Thymus (tissue), 14 donors: ENCODE results near the gene BMPR1A. TPM values are rescaled to one million over a fixed set of nuclear protein-coding genes. Genes with fewer than 3 reads are reported as not detected.
A peak's percentile ranks its signal among the peaks of the same experiment; 100 is the strongest.

Experiments
- DNase-seq, 9 donors: peaks; one replicate each; pipeline ENCODE4 v3.0.0-alpha.2; 2013; ENCODE audit warnings: low spot score in 9 of 9, low read depth in 6 of 9, missing footprints in 1 of 9
- H3K27ac ChIP-seq, 2 donors: one replicate each; pipeline ENCODE4 v1.5.1; 2013; ENCODE audit warnings: control low read depth in 1 of 2, low read depth in 1 of 2, low read length in 1 of 2, mild to moderate bottlenecking in 1 of 2, moderate library complexity in 1 of 2
- H3K27me3 ChIP-seq, 2 donors: one replicate each; pipeline ENCODE4 v1.5.1; 2013; ENCODE audit warnings: low read length in 1 of 2; ENCODE audit not compliant: control insufficient read depth in 2 of 2, insufficient read depth in 1 of 2
- H3K36me3 ChIP-seq, 2 donors: one replicate each; pipeline ENCODE4 v1.5.1; 2013; ENCODE audit warnings: low read length in 1 of 2, mild to moderate bottlenecking in 1 of 2, moderate library complexity in 1 of 2; ENCODE audit not compliant: control insufficient read depth in 2 of 2, insufficient read depth in 2 of 2
- H3K4me1 ChIP-seq, 2 donors: one replicate each; pipeline ENCODE4 v1.5.1; 2013; ENCODE audit warnings: low read length in 2 of 2; ENCODE audit not compliant: control insufficient read depth in 2 of 2, insufficient read depth in 2 of 2
- H3K4me3 ChIP-seq, 2 donors: one replicate each; pipeline ENCODE4 v1.5.1; 2013; ENCODE audit warnings: low read length in 2 of 2, control low read depth in 1 of 2, mild to moderate bottlenecking in 1 of 2
- H3K9me3 ChIP-seq, 2 donors: one replicate each; pipeline ENCODE4 v1.5.1; 2013; ENCODE audit warnings: low read length in 1 of 2, mild to moderate bottlenecking in 1 of 2; ENCODE audit not compliant: control insufficient read depth in 2 of 2, insufficient read depth in 1 of 2
- WGBS: extraction: QIAGEN DNeasy Blood & Tissue Kit; methylation state at CpG from one replicate; pipeline ENCODE4 v1.1.7; 2013; 5-methylcytosine and 5-hydroxymethylcytosine counted together
- long read RNA-seq, 10 donors: transcript quantifications; one replicate each; lab custom pipeline, GENCODE V29; 2026
- polyA plus RNA-seq: library from polyadenylated mRNA; stranded (reverse); fragments of 200-250 nt; gene quantifications from one replicate; pipeline ENCODE4 v1.2.3, GENCODE V29; 2013
- total RNA-seq: library from RNA; stranded (reverse); fragments of 120-200 nt; gene quantifications from one replicate; pipeline ENCODE4 v1.2.4, GENCODE V29; 2013
- donor health status: healthy.

BMPR1A gene
- total RNA-seq (10.4 TPM), polyA plus RNA-seq (5.5 TPM)
- long read RNA-seq, donor 1, result 0 reads
- long read RNA-seq, donor 2, result 0 reads
- long read RNA-seq, donor 3, result 0 reads
- long read RNA-seq, donor 4, result 0 reads
- long read RNA-seq, donor 5, partial matches to known transcripts, result 11 of 11 reads
- long read RNA-seq, donor 5, other reads (novel, unspliced or antisense), result 0 of 11 reads
- long read RNA-seq, donor 6, result 0 reads
- long read RNA-seq, donor 7, full-length matches to known transcripts, result 2 of 2 reads
- long read RNA-seq, donor 7, partial matches to known transcripts, result 0 of 2 reads
- long read RNA-seq, donor 7, other reads (novel, unspliced or antisense), result 0 of 2 reads
- long read RNA-seq, donor 8, full-length matches to known transcripts, result 1 of 1 reads
- long read RNA-seq, donor 8, partial matches to known transcripts, result 0 of 1 reads
- long read RNA-seq, donor 8, other reads (novel, unspliced or antisense), result 0 of 1 reads
- long read RNA-seq, donor 9, full-length matches to known transcripts, result 1 of 1 reads
- long read RNA-seq, donor 9, partial matches to known transcripts, result 0 of 1 reads
- long read RNA-seq, donor 9, other reads (novel, unspliced or antisense), result 0 of 1 reads
- long read RNA-seq, donor 10, result 0 reads

DNA sequence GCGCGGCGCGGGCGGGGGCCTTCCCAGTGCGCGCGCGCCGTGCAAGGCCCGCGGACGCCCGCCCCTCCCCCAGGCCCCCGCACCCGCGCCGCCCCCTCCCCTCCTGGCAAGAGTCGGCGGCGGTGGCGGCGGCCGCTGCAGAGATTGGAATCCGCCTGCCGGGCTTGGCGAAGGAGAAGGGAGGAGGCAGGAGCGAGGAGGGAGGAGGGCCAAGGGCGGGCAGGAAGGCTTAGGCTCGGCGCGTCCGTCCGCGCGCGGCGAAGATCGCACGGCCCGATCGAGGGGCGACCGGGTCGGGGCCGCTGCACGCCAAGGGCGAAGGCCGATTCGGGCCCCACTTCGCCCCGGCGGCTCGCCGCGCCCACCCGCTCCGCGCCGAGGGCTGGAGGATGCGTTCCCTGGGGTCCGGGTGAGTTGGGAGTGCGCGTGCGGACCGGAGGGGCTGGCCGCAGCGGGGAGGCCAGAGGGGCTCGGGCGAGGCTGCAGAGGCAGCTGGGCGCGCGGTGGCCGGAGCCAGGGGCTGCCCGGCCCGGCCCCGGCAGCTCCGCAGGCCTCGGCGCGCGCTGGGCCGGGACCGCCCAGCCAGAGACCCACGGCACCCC is at the start of gene BMPR1A:
Gene BMPR1A (plus strand): TSS at position 109 of the 602 bp plus-strand sequence. CDS start 119,400 bp downstream, outside the sequence.
- WGBS, result under 1% methylated on average over 85 of the region's 85 CpGs
- no peaks in the 10 kb centered on the region for H3K36me3 ChIP-seq
- peak within 1 kb of the TSS; percentile 41 to 72 for H3K4me3 ChIP-seq
- H3K9me3 ChIP-seq, result no peaks in the 10 kb centered on the region
- peak within 1 kb of the TSS; percentile 28 to 67 for H3K27ac ChIP-seq
- H3K4me1 ChIP-seq, result peaks cover 6 to 11% of the 10 kb centered on the region in 2 donors
- peak in 2 of 9 donors; percentile 5 to 16 for DNase-seq
- H3K27me3 ChIP-seq, result peaks cover 45 to 83% of the 10 kb centered on the region in 2 donors

DNA sequence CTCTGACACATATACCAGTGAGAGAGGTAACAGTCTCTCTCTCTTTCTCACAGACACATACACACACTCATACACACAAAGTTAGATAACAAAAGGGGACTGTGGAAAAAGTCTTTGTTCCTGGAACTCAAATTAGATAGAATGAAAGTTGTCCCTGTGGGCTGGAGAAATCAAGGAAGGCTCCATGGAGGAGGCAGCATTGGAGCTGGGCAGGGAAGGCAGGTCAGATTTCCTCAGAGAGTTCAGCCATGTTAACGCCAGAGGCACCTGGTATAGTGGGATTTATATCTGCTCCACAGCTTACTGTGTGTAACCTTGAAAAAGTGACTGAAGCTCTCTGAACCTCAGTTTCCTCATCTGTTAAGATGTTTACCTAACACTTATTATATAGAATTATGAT is 49.4 kb upstream of the BMPR1A start:
- no peak overlapping the region for H3K27ac ChIP-seq
- no peak overlapping the region for H3K4me3 ChIP-seq
- no peaks in the 10 kb centered on the region for H3K36me3 ChIP-seq
- peaks cover 0 to 10% of the 10 kb centered on the region in 2 donors for H3K27me3 ChIP-seq
- no peak for DNase-seq
- WGBS, result 97% methylated on average over 1 of the region's 1 CpG
- H3K4me1 ChIP-seq, result peaks cover 0 to 7% of the 10 kb centered on the region in 2 donors
- H3K9me3 ChIP-seq, result peaks cover 0 to 7% of the 10 kb centered on the region in 2 donors

DNA sequence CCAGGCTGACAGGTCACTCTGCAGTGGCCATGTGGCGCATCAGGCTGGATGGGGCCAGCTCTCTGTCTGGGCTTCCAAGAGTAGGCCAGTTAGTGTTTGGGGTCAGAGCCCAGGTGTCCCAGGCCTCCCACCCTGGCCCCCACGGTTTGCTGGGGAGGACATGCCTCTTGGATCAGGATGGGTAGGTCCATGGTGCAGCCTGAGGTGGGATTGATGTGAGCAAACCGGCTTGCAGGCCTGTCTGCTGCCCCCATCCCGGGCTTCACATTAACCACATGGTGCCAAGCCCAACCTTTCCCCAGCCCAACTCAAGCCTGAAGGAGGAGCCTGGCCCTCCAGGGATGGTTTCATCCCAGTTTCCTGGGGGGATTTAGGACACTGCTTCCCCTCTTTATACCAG is 48.9 kb upstream of the BMPR1A start:
- Histone ChIP-seq H3K27me3 (peaks cover 0 to 16% of the 10 kb centered on the region in 2 donors), H3K9me3 (peaks cover 0 to 7% of the 10 kb centered on the region in 2 donors), H3K36me3 (no peaks in the 10 kb centered on the region), H3K4me1 (peaks cover 0 to 12% of the 10 kb centered on the region in 2 donors), H3K4me3 (no peak overlapping the region), H3K27ac (no peak overlapping the region)
- WGBS, result 90% methylated on average over 4 of the region's 4 CpGs
- DNase-seq, result no peak

DNA sequence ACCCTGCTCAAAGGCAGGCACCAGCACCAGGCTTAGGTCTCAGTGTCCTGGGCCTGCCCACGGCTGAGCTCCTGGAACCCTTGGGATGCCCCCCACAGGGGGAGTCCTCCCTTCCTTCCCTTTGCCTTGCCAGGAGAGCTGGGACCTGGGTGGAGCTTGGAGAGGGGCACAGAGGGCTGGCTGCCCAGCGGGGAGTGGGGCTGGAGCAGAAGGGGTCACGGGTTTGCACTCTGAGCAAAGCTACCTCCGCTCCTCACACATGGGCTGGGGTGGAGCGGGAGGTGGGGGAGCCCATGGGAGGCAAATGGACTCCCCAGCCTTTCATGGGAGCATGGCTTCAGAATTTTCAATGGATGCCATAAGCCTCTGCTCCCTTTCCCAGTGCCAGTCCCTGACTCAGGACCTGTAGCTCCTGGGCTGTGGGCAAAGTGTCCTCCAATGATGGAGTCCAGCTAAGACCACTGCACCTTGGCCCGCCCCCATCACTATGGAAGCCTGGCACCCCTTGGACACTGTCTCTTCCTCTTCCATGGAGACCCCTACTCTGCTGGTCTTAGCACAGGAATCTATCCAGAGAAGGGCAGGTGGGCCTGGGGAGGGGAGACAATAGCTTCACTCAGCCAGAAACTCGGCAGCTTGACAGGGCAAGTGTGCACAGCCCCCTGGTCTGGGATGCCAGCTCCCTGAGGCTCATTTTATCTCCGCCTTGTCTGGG is 48.2 kb upstream of the BMPR1A start:
- no peak for DNase-seq
- no peaks in the 10 kb centered on the region for H3K36me3 ChIP-seq
- WGBS, result 97% methylated on average over 8 of the region's 8 CpGs
- peaks cover 0 to 12% of the 10 kb centered on the region in 2 donors for H3K4me1 ChIP-seq
- peaks cover 0 to 7% of the 10 kb centered on the region in 2 donors for H3K9me3 ChIP-seq
- H3K27ac ChIP-seq, result no peak overlapping the region
- peaks cover 0 to 20% of the 10 kb centered on the region in 2 donors for H3K27me3 ChIP-seq
- no peak overlapping the region for H3K4me3 ChIP-seq

DNA sequence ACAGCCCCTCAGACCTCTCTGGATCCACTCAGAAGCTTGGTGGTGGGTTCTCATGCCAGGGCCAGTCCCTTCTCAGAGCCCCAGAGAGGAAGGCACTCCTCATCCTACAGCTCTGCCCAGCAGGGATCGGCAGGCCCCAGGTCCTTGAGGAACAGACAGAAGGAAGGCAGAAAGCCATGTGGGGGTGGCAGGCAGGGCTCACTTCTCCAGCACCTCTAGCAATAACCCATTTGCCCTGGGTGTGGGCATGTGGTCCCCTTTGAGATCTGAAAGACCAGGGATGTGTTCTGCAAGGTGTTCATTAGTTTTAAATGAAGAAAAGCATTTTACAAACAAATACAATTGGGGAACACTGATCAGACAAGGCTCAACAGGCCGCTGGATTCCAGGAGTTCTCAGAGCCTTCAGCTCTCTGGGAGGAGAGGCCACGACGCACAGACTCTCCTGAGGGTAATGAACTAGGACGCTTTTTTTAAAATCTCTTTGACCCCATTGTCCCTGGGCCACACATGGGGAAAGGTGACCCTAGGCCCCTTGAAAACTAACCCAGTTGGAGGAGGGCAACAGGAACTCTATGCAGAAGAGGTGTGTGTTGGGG is 47.5 kb upstream of the BMPR1A start:
- no peak overlapping the region for H3K27ac ChIP-seq
- H3K4me1 ChIP-seq, result peaks cover 0 to 12% of the 10 kb centered on the region in 2 donors
- peaks cover 0 to 7% of the 10 kb centered on the region in 2 donors for H3K9me3 ChIP-seq
- H3K36me3 ChIP-seq, result no peaks in the 10 kb centered on the region
- H3K27me3 ChIP-seq, result peaks cover 0 to 20% of the 10 kb centered on the region in 2 donors
- H3K4me3 ChIP-seq, result no peak overlapping the region
- WGBS, result 94% methylated on average over 5 of the region's 5 CpGs
- no peak for DNase-seq

DNA sequence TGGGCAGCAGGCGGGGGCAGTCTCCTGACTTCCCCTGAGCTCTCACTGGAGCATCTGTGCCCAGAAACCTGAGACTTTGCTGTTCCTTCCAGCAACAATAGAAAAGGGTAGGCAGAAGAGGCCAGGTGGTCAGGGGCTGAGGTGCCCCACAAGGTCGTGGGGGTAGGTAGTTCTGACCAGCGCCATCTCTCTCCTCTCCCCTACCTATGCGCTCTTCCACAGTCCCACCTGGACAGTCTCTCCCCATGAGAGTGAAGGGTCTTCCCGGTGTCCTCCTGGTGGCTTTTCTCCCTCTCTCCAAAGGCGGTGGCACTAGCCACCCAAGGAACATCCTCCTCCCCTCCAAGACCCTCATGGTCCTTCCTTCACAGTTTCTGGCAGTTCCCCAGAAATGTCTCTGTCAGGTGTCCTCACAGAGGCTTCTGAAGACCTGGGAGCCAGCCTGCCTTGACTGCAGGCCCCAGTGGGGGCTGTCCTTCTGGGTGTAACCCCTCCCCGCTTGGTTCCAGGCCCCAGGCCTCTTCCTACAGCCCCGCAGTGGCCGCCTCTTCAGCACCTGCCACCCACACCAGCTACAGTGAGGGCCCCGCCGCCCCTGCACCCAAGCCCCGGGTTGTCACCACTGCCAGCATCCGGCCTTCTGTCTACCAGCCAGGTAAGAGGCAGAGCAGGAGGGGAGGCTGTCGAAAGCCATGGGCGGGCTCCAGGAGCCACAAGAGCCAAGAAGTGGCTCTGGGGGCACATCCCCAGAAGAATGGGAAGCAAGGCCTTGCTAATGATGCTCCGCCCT is 46.8 kb upstream of the BMPR1A start:
- H3K4me1 ChIP-seq, result peaks cover 0 to 12% of the 10 kb centered on the region in 2 donors
- H3K4me3 ChIP-seq, result no peak overlapping the region
- H3K36me3 ChIP-seq, result no peaks in the 10 kb centered on the region
- no peak overlapping the region for H3K27ac ChIP-seq
- 97% methylated on average over 16 of the region's 16 CpGs for WGBS
- no peak for DNase-seq
- peaks cover 0 to 7% of the 10 kb centered on the region in 2 donors for H3K9me3 ChIP-seq
- H3K27me3 ChIP-seq, result peaks cover 0 to 20% of the 10 kb centered on the region in 2 donors

DNA sequence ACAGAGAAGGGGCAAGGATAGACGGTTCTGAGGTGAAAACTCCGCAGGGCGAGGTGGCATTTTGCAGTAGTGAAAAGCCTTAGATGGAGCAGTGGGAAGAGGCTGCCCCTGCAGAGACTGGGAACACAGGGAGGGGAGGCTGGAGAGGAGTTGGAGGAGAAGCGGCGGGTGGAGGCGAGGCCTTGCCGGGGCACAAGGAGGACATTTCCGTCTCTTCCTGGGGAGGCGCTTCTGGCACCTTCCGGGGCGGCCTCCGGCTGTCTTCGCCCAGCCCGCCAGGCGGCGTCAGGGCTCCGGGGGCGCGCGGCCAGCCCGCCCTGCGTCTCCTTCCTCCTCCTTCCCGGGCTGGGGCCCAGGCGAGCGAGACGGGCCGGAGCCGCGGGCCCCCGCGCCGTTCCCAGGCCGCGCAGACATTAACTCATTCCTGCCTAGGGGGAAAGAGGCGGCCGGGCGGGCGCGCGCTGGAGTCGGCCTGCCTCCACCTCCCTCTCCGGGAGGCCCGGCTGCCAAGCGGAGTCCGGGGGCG is 45.4 kb upstream of the BMPR1A start:
- Histone ChIP-seq H3K27me3 (peaks cover 0 to 22% of the 10 kb centered on the region in 2 donors), H3K27ac (peak overlapping the region; percentile 62 to 88), H3K9me3 (peaks cover 0 to 7% of the 10 kb centered on the region in 2 donors), H3K36me3 (no peaks in the 10 kb centered on the region), H3K4me1 (peaks cover 0 to 12% of the 10 kb centered on the region in 2 donors), H3K4me3 (peak overlapping the region; percentile 42 to 85)
- WGBS, result 7% methylated on average over 46 of the region's 46 CpGs
- DNase-seq, result peak in 8 of 9 donors; percentile 43 to 91 (median 74)
